Panc1 (cell line): ENCODE results near the gene HOXD11.

Source experiments
- CTCF ChIP-seq: fragments of 450-650 bp; IDR thresholded peaks from 2 replicates; pipeline ENCODE4 v1.5.1; 2017; ENCODE audit warnings: mild to moderate bottlenecking
- POLR2AphosphoS5 ChIP-seq: IDR thresholded peaks from 2 replicates; pipeline ENCODE4 v1.6.1; 2012; ENCODE audit warnings: mild to moderate bottlenecking, low read depth, low read length, moderate library complexity
- SIN3A ChIP-seq: IDR thresholded peaks from 2 replicates; pipeline ENCODE4 v1.6.1; 2012; ENCODE audit warnings: low read depth, mild to moderate bottlenecking, low read length, moderate library complexity, borderline replicate concordance; ENCODE audit not compliant: insufficient read depth
- TCF7L2 ChIP-seq: IDR thresholded peaks from 2 replicates; pipeline ENCODE4 v1.6.1; 2011; ENCODE audit warnings: mild to moderate bottlenecking, low read depth, low read length, inconsistent platforms

GRCh38 chr2:176080540-176081375 is 26.3 kb upstream of the HOXD11 start:
- TF ChIP-seq POLR2AphosphoS5 (no peak), CTCF (no peak), TCF7L2 (no peak), SIN3A (no peak)
